ENCODE results near the gene NUP50. TPM values are rescaled to one million over a fixed set of nuclear protein-coding genes. Genes with fewer than 3 reads are reported as not detected.

NUP50 gene
- total and polyA plus RNA-seq, 2 of the 13 experiments (the other 11 are each of a cell fraction or from before 2014, with no cell fraction given): 14.2 to 52.4 TPM

GRCh38 chr22:45217345-45217744, 53.6 kb downstream of the NUP50 start:
- H3K4me3 ChIP-seq (replicated peaks in 1 of 3; ENCODE audit: insufficient read depth in 1 of 3, low read depth in 2 of 3, low read length in 3 of 3): no peak overlapping the region
- H4K20me1 ChIP-seq (ENCODE audit: insufficient read depth, low read length): peaks cover 13% of the 10 kb centered on the region; the same call in 1 of the 2 replicates
- FAIRE-seq (no peak), ATAC-seq (no peak), DNase-seq (ENCODE audit: low spot score) (no peak)
- H3K27ac ChIP-seq (ENCODE audit: extremely low read length, insufficient read depth, low read length): no peak overlapping the region
- no peaks in the 10 kb centered on the region; a peak in 1 of 5 replicates for H3K36me3 ChIP-seq (replicated peaks in 1 of 2; ENCODE audit: control insufficient read depth in 1 of 2, insufficient read depth in 2 of 2, low read length in 2 of 2)
- H3K9me3 ChIP-seq (ENCODE audit: low read length): no peaks in the 10 kb centered on the region
- peaks cover 16% of the 10 kb centered on the region; the same call in 1 of the 2 replicates for H3K4me1 ChIP-seq (ENCODE audit: insufficient read depth, low read length)
- WGBS (ENCODE audit: low lambda C conversion rate): 93% methylated on average over 6 of the region's 6 CpGs
- H3K9ac ChIP-seq (ENCODE audit: insufficient read depth, low read depth, low read length): no peak overlapping the region
- no peak overlapping the region for H2AFZ ChIP-seq (ENCODE audit: low read length)
- TF ChIP-seq ZNF740 (CRISPR knock-in tag; IDR thresholded peaks at IDR 0.05): no peak
- TF ChIP-seq FOXP1 (IDR thresholded peaks at IDR 0.05): no peak
- TF ChIP-seq FOXP1 (CRISPR knock-in tag; IDR thresholded peaks at IDR 0.05): no peak
- no peak for TF ChIP-seq ZNF224 (CRISPR knock-in tag; IDR thresholded peaks at IDR 0.05)
- TF ChIP-seq SOX13 (IDR thresholded peaks at IDR 0.05): no peak
- no peak for TF ChIP-seq SOX13 (CRISPR knock-in tag; conservative IDR thresholded peaks at IDR 0.05 in 1 of 2, IDR thresholded peaks at IDR 0.05 in 1 of 2)
- TF ChIP-seq, protein P1, sequence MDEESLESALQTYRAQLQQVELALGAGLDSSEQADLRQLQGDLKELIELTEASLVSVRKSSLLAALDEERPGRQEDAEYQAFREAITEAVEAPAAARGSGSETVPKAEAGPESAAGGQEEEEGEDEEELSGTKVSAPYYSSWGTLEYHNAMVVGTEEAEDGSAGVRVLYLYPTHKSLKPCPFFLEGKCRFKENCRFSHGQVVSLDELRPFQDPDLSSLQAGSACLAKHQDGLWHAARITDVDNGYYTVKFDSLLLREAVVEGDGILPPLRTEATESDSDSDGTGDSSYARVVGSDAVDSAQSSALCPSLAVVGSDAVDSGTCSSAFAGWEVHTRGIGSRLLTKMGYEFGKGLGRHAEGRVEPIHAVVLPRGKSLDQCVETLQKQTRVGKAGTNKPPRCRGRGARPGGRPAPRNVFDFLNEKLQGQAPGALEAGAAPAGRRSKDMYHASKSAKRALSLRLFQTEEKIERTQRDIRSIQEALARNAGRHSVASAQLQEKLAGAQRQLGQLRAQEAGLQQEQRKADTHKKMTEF (CRISPR knock-in tag; IDR thresholded peaks at IDR 0.05): no peak
- TF ChIP-seq ZNF883 (CRISPR knock-in tag; IDR thresholded peaks at IDR 0.05; ENCODE audit: not compliant biosample characterization): no peak
- no TSS peak for BruUV-seq (replicated peaks)
- no peak overlapping the region for H3K4me2 ChIP-seq (ENCODE audit: low read depth, low read length)
- in situ Hi-C loops (cut with HindIII; ENCODE audit: extremely low pct_ligation_motif_present, low pct_unique_long_range_greater_than_20kb): no loop called here
- no peaks in the 10 kb centered on the region for H3K27me3 ChIP-seq (ENCODE audit: control insufficient read depth in 1 of 2, insufficient read depth in 2 of 2, low read length in 2 of 2)
- intact Hi-C loops (cut with micrococcal nuclease; ENCODE audit: unreplicated experiment): loop anchor here (5.0 kb wide), 1 partner anchor 45 kb away; no protein-coding TSS in a partner anchor
- H3K79me2 ChIP-seq (ENCODE audit: insufficient read depth, low read length): peaks cover 21% of the 10 kb centered on the region
- ChIA-PET CTCF (ENCODE audit: low intra/inter-chr PET ratio, low total read pairs) (no interaction called here), POLR2A (no interaction called here)
